Body of pancreas (tissue), 4 donors: ENCODE results near the gene CPLX3. TPM values are rescaled to one million over a fixed set of nuclear protein-coding genes. Genes with fewer than 3 reads are reported as not detected.

Experiments
- ATAC-seq: fragments of 150-250 bp; one replicate; pipeline ENCODE4 v1.9.1; 2016
- DNase-seq, 4 donors: peaks; one replicate each; pipeline ENCODE4 v3.0.0-alpha.2; 2019
- H3K27ac ChIP-seq, 4 donors: fragments of 200-600 bp; sonication (generic); 1 replicate in 3 of 4; 2 replicates in 1 of 4; pipeline versions ENCODE4 v1.5.1 to v1.6.1; 2016 to 2019; ENCODE audit warnings: mild to moderate bottlenecking in 1 of 4, mixed read lengths in 1 of 4, moderate library complexity in 1 of 4
- H3K27me3 ChIP-seq, 2 donors: fragments of 200-600 bp; sonication (generic); one replicate each; pipeline ENCODE4 v1.6.0; 2016; ENCODE audit warnings: mild to moderate bottlenecking in 1 of 2
- H3K36me3 ChIP-seq, 2 donors: fragments of 200-600 bp; sonication (generic); replicated peaks in 1 of 2; 2 replicates each; pipeline ENCODE4 v1.5.1; 2016; ENCODE audit warnings: low read depth in 2 of 2; ENCODE audit not compliant: insufficient read depth in 1 of 2
- H3K4me1 ChIP-seq: fragments of 200-600 bp; sonication (generic); one replicate; pipeline ENCODE4 v1.6.0; 2016
- H3K4me3 ChIP-seq, 2 donors: fragments of 200-600 bp; sonication (generic); 1 replicate in 1 of 2; 2 replicates in 1 of 2; pipeline ENCODE4 v1.5.1; 2016 to 2019
- H3K9me3 ChIP-seq, 3 donors: fragments of 200-600 bp; sonication (generic); 1 replicate in 2 of 3; 2 replicates in 1 of 3; pipeline ENCODE4 v1.5.1; 2016
- POLR2A ChIP-seq, 3 donors: fragments of 450-650 bp; IDR thresholded peaks; one replicate each; pipeline ENCODE4 v1.6.1; 2016; ENCODE audit warnings: antibody characterized with exemption in 3 of 3, mild to moderate bottlenecking in 2 of 3
- WGBS, 2 donors: methylation state at CpG; one replicate each; pipeline ENCODE4 v1.1.5; 2017; 5-methylcytosine and 5-hydroxymethylcytosine counted together
- intact Hi-C: fragments of 100-400 bp; cut with DNase I; formaldehyde crosslinking; loops from one replicate; pipeline ENCODE4 v1.15.1; 2023
- total RNA-seq, 2 donors: library from RNA; depleted of rRNA; stranded (reverse); fragments of >200 nt; gene quantifications; one replicate each; pipeline ENCODE4 v1.1.0, GENCODE V29; 2016
- TF ChIP-seq, protein P1 (sequence below), 7 experiments: fragments of 450-650 bp in 4 of 7; fragments of 200-600 bp in 3 of 7; sonication (generic) in 3 of 7; IDR thresholded peaks; one replicate each; pipeline ENCODE4 v1.5.1; 2016 to 2019; ENCODE audit warnings: antibody characterized with exemption in 7 of 7

CPLX3 gene
- total RNA-seq, 2 donors from 2014 or later, result not detected

GRCh38 chr15:74865316-74865715, 38.9 kb downstream of the CPLX3 start:
- ATAC-seq (no peak), DNase-seq (no peak)
- peaks cover 56% of the 10 kb centered on the region for H3K4me1 ChIP-seq
- H3K27ac ChIP-seq, result no peak overlapping the region
- WGBS, 2 donors, result 58 to 74% methylated on average over 2 of the region's 2 CpGs
- intact Hi-C loops, result no loop called here
- H3K36me3 ChIP-seq, result no peaks in the 10 kb centered on the region
- no peaks in the 10 kb centered on the region for H3K27me3 ChIP-seq
- no peak overlapping the region for H3K4me3 ChIP-seq
- H3K9me3 ChIP-seq, result no peaks in the 10 kb centered on the region
- TF ChIP-seq, protein P1, sequence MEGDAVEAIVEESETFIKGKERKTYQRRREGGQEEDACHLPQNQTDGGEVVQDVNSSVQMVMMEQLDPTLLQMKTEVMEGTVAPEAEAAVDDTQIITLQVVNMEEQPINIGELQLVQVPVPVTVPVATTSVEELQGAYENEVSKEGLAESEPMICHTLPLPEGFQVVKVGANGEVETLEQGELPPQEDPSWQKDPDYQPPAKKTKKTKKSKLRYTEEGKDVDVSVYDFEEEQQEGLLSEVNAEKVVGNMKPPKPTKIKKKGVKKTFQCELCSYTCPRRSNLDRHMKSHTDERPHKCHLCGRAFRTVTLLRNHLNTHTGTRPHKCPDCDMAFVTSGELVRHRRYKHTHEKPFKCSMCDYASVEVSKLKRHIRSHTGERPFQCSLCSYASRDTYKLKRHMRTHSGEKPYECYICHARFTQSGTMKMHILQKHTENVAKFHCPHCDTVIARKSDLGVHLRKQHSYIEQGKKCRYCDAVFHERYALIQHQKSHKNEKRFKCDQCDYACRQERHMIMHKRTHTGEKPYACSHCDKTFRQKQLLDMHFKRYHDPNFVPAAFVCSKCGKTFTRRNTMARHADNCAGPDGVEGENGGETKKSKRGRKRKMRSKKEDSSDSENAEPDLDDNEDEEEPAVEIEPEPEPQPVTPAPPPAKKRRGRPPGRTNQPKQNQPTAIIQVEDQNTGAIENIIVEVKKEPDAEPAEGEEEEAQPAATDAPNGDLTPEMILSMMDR (IDR thresholded peaks at IDR 0.05), result no peak
- TF ChIP-seq POLR2A (IDR thresholded peaks at IDR 0.05), result no peak

- Histone ChIP-seq H3K9me3 (no peaks in the 10 kb centered on the region), H3K4me1 (peaks cover 63% of the 10 kb centered on the region), H3K27me3 (no peaks in the 10 kb centered on the region), H3K4me3 (no peak overlapping the region), H3K36me3 (no peaks in the 10 kb centered on the region), H3K27ac (no peak overlapping the region)
- DNase-seq (no peak), ATAC-seq (no peak)
- 86 to 92% methylated on average over 6 of the region's 6 CpGs for WGBS, 2 donors
- intact Hi-C loops, result no loop called here
- no peak for TF ChIP-seq POLR2A (IDR thresholded peaks at IDR 0.05)
- TF ChIP-seq, protein P1 (IDR thresholded peaks at IDR 0.05), result no peak
Measured at GRCh38 chr15:74866090-74866489, 39.7 kb downstream of the CPLX3 start.

DNA sequence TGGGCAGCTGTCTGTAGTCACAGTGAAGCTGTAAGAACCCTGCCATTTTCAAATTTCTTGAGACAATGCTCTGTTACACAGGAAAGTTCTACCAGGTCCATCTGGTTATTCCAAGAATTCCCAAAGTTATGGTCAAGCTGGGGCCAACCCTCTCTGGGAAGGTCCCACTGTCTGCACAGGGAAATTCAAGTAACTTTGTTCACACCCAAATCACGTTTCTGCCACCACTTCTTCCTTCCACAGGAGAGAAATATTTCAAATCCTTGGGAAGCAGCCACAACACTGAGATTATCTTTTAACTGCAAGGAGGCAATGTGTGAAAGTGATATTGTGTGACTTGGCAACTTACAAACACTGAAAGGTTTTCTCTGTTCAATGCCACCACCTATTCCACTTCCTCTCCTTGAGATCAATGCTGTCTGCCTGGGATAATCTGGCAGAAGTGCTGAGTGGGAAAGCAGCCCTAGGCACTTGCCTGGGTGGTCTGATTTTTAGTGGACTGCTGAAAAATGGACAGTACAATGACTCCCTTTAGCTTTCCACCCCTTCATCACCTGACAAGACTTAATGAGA, 41.1 kb downstream of the CPLX3 start:
- peak overlapping the region in 2 of 4 donors; percentile 42 to 68 for H3K27ac ChIP-seq

GRCh38 chr15:74868059-74868458, 41.6 kb downstream of the CPLX3 start:
- TF ChIP-seq POLR2A (IDR thresholded peaks at IDR 0.05), result peak in 1 of 3 donors; percentile 23
- TF ChIP-seq, protein P1 (IDR thresholded peaks at IDR 0.05), result no peak
- Histone ChIP-seq H3K36me3 (no peaks in the 10 kb centered on the region), H3K27ac (peak overlapping the region in 2 of 4 donors; percentile 42 to 68), H3K9me3 (no peaks in the 10 kb centered on the region), H3K4me1 (peaks cover 74% of the 10 kb centered on the region), H3K27me3 (no peaks in the 10 kb centered on the region), H3K4me3 (no peak overlapping the region)
- WGBS, 2 donors, result 49 to 74% methylated on average over 6 of the region's 6 CpGs
- DNase-seq (peak in 1 of 4 donors; percentile 59), ATAC-seq (no peak)
- intact Hi-C loops, result no loop called here

More for the DNA sequence above, 41.1 kb downstream of the CPLX3 start:
- TF ChIP-seq, protein P1 (IDR thresholded peaks at IDR 0.05), result no peak
- TF ChIP-seq POLR2A (IDR thresholded peaks at IDR 0.05), result no peak
- Histone ChIP-seq H3K4me1 (peaks cover 76% of the 10 kb centered on the region), H3K9me3 (no peaks in the 10 kb centered on the region), H3K4me3 (no peak overlapping the region), H3K27me3 (no peaks in the 10 kb centered on the region), H3K36me3 (no peaks in the 10 kb centered on the region)
- ATAC-seq, result no peak
- no peak for DNase-seq
- WGBS, 2 donors, result 0 to 5% methylated on average over 1 of the region's 1 CpG
- intact Hi-C loops, result no loop called here

- no peaks in the 10 kb centered on the region for H3K36me3 ChIP-seq
- TF ChIP-seq POLR2A (IDR thresholded peaks at IDR 0.05), result no peak
- TF ChIP-seq, protein P1 (IDR thresholded peaks at IDR 0.05), result no peak
- no peak for ATAC-seq
- no peaks in the 10 kb centered on the region for H3K27me3 ChIP-seq
- H3K4me1 ChIP-seq, result peaks cover 67% of the 10 kb centered on the region
- no peaks in the 10 kb centered on the region for H3K9me3 ChIP-seq
- H3K4me3 ChIP-seq, result no peak overlapping the region
- intact Hi-C loops, result no loop called here
- peak overlapping the region in 2 of 4 donors; percentile 26 to 68 for H3K27ac ChIP-seq
- no peak for DNase-seq
Measured at GRCh38 chr15:74869372-74869725, 42.9 kb downstream of the CPLX3 start.
